NT2/D1 (cell line): ENCODE results near the gene ABO.

Experiments used
- SUZ12 ChIP-seq: IDR thresholded peaks from 2 replicates; pipeline ENCODE4 v1.6.1; 2011; ENCODE audit not compliant: insufficient read length, insufficient read depth; ENCODE audit errors: extremely low read depth
- YY1 ChIP-seq: IDR thresholded peaks from 2 replicates; pipeline ENCODE4 v1.6.1; 2011; ENCODE audit not compliant: insufficient read length, insufficient read depth
- ZNF274 ChIP-seq: IDR thresholded peaks from 2 replicates; pipeline ENCODE4 v1.6.1; 2011; ENCODE audit warnings: mild to moderate bottlenecking, low read depth, low read length

GRCh38 chr9:133290751-133291302 is 15.8 kb upstream of the ABO start:
- no peak for TF ChIP-seq ZNF274
- no peak for TF ChIP-seq SUZ12
- TF ChIP-seq YY1 = no peak
